HEK293 (cell line): Measurements from ENCODE around the gene MACO1.

Source experiments
- CTCF ChIA-PET: fragments of 350-600 bp; formaldehyde crosslinking; extraction: SDS; loops from one replicate; lab custom pipeline; 2021; ENCODE audit warnings: antibody characterized with exemption; lab: Yijun Ruan, JAX
- POLR2A ChIA-PET: fragments of 300-600 bp; formaldehyde crosslinking; extraction: SDS; loops from one replicate; lab custom pipeline; 2020; ENCODE audit warnings: antibody characterized with exemption, inconsistent platforms; lab: Yijun Ruan, JAX
- H3K27ac ChIP-seq: fragments of 200-500 bp; sonication (Bioruptor generic); 2 replicates; pipeline ENCODE4 v1.5.1; 2014; ENCODE audit warnings: low read depth, low read length, control low read depth, inconsistent platforms; ENCODE audit errors: extremely low read depth
- H3K36me3 ChIP-seq, 2 experiments: fragments of 200-500 bp in 1 of 2; sonication (Bioruptor generic) in 1 of 2; 1 replicate in 1 of 2; 2 replicates in 1 of 2; pipeline ENCODE4 v1.5.1; 2014 to 2017; ENCODE audit warnings: inconsistent platforms in 2 of 2, low read length in 2 of 2; ENCODE audit not compliant: control insufficient read depth in 2 of 2, insufficient read depth in 1 of 2
- H3K4me1 ChIP-seq: fragments of 200-500 bp; sonication (Bioruptor generic); 2 replicates; pipeline ENCODE4 v1.5.1; 2014; ENCODE audit warnings: mild to moderate bottlenecking, low read length, inconsistent platforms; ENCODE audit not compliant: control insufficient read depth, insufficient read depth
- H3K4me3 ChIP-seq: 2 replicates; pipeline ENCODE4 v1.5.1; 2011; ENCODE audit warnings: low read depth, mild to moderate bottlenecking, control low read depth, low read length, moderate library complexity
- H3K9me3 ChIP-seq: fragments of 200-500 bp; sonication (Bioruptor generic); 2 replicates; pipeline ENCODE4 v1.5.1; 2014; ENCODE audit warnings: low read depth, low read length, inconsistent platforms; ENCODE audit not compliant: control insufficient read depth, insufficient read depth
- BCL11B ChIP-seq: fragments of 450-650 bp; formaldehyde crosslinking; IDR thresholded peaks from 2 replicates; pipeline ENCODE4 v1.5.1; 2016; ENCODE audit warnings: low read depth, missing biosample characterization, missing genetic modification characterization
- GFI1B ChIP-seq: fragments of 450-650 bp; formaldehyde crosslinking; IDR thresholded peaks from 2 replicates; pipeline ENCODE4 v1.5.1; 2016; ENCODE audit warnings: missing biosample characterization, missing genetic modification characterization
- HOXD13 ChIP-seq: sonication (generic); formaldehyde crosslinking; IDR thresholded peaks from 2 replicates; pipeline ENCODE4 v1.8.0; 2022; ENCODE audit warnings: missing genetic modification reagents, borderline replicate concordance
- KLF16 ChIP-seq: fragments of 450-650 bp; formaldehyde crosslinking; IDR thresholded peaks from 2 replicates; pipeline ENCODE4 v1.5.1; 2017; ENCODE audit warnings: missing biosample characterization, missing genetic modification characterization
- SALL2 ChIP-seq: fragments of 450-650 bp; formaldehyde crosslinking; IDR thresholded peaks from 2 replicates; pipeline ENCODE4 v1.5.0; 2017; ENCODE audit warnings: missing biosample characterization, mild to moderate bottlenecking, missing genetic modification characterization, borderline replicate concordance
- SCRT2 ChIP-seq: fragments of 450-650 bp; formaldehyde crosslinking; IDR thresholded peaks from 2 replicates; pipeline ENCODE4 v1.5.1; 2016; ENCODE audit warnings: missing biosample characterization, missing genetic modification characterization
- SP7 ChIP-seq: fragments of 450-650 bp; formaldehyde crosslinking; IDR thresholded peaks from 2 replicates; pipeline ENCODE4 v1.5.1; 2016; ENCODE audit warnings: missing biosample characterization, missing genetic modification characterization
- ZBTB21 ChIP-seq: fragments of 450-650 bp; formaldehyde crosslinking; IDR thresholded peaks from 2 replicates; pipeline ENCODE4 v1.5.1; 2017; ENCODE audit warnings: missing biosample characterization, missing genetic modification characterization
- ZNF138 ChIP-seq: fragments of 450-650 bp; formaldehyde crosslinking; IDR thresholded peaks from 2 replicates; pipeline ENCODE4 v1.5.1; 2016; ENCODE audit warnings: missing biosample characterization, missing genetic modification characterization, borderline replicate concordance
- ZNF146 ChIP-seq: fragments of 450-650 bp; formaldehyde crosslinking; IDR thresholded peaks from 2 replicates; pipeline ENCODE4 v1.5.1; 2016; ENCODE audit warnings: missing biosample characterization, missing genetic modification characterization
- ZNF174 ChIP-seq: fragments of 450-650 bp; formaldehyde crosslinking; IDR thresholded peaks from 2 replicates; pipeline ENCODE4 v1.5.0; 2017; ENCODE audit warnings: missing biosample characterization, mild to moderate bottlenecking, missing genetic modification characterization
- ZNF184 ChIP-seq: fragments of 450-650 bp; IDR thresholded peaks from 2 replicates; pipeline ENCODE4 v1.5.1; 2018; ENCODE audit warnings: missing biosample characterization, mild to moderate bottlenecking, missing genetic modification characterization
- ZNF223 ChIP-seq: fragments of 450-650 bp; formaldehyde crosslinking; IDR thresholded peaks from 2 replicates; pipeline ENCODE4 v1.5.1; 2016; ENCODE audit warnings: missing biosample characterization, missing genetic modification characterization
- ZNF23 ChIP-seq: fragments of 450-650 bp; formaldehyde crosslinking; IDR thresholded peaks from 2 replicates; pipeline ENCODE4 v1.5.1; 2016; ENCODE audit warnings: missing biosample characterization, missing genetic modification characterization, borderline replicate concordance
- ZNF354C ChIP-seq: fragments of 450-650 bp; formaldehyde crosslinking; IDR thresholded peaks from 2 replicates; pipeline ENCODE4 v1.5.1; 2016; ENCODE audit warnings: missing biosample characterization, missing genetic modification characterization, low read depth, borderline replicate concordance
- ZNF423 ChIP-seq: fragments of 450-650 bp; formaldehyde crosslinking; IDR thresholded peaks from 2 replicates; pipeline ENCODE4 v1.5.1; 2016; ENCODE audit warnings: missing biosample characterization, missing genetic modification characterization
- ZNF473 ChIP-seq: fragments of 450-650 bp; formaldehyde crosslinking; IDR thresholded peaks from 2 replicates; pipeline ENCODE4 v1.5.1; 2017; ENCODE audit warnings: missing biosample characterization, missing genetic modification characterization
- ZNF513 ChIP-seq: fragments of 450-650 bp; IDR thresholded peaks from 2 replicates; pipeline ENCODE4 v1.5.1; 2018; ENCODE audit warnings: missing biosample characterization, missing genetic modification characterization
- ZNF571 ChIP-seq: fragments of 450-650 bp; formaldehyde crosslinking; IDR thresholded peaks from 2 replicates; pipeline ENCODE4 v1.5.0; 2017; ENCODE audit warnings: missing biosample characterization, missing genetic modification characterization
- ZNF580 ChIP-seq: fragments of 450-650 bp; formaldehyde crosslinking; IDR thresholded peaks from 2 replicates; pipeline ENCODE4 v1.5.1; 2016; ENCODE audit warnings: missing biosample characterization, missing genetic modification characterization
- ZNF585B ChIP-seq: fragments of 450-650 bp; formaldehyde crosslinking; IDR thresholded peaks from 2 replicates; pipeline ENCODE4 v1.5.1; 2016; ENCODE audit warnings: missing biosample characterization, missing genetic modification characterization
- ZNF600 ChIP-seq: fragments of 450-650 bp; formaldehyde crosslinking; IDR thresholded peaks from 2 replicates; pipeline ENCODE4 v1.5.1; 2016; ENCODE audit warnings: missing biosample characterization, missing genetic modification characterization
- ZNF660 ChIP-seq: fragments of 450-650 bp; IDR thresholded peaks from 2 replicates; pipeline ENCODE4 v1.5.1; 2018; ENCODE audit warnings: missing biosample characterization, mild to moderate bottlenecking, missing genetic modification characterization
- ZNF76 ChIP-seq: fragments of 450-650 bp; formaldehyde crosslinking; IDR thresholded peaks from 2 replicates; pipeline ENCODE4; 2016; ENCODE audit warnings: low read depth, missing biosample characterization, missing genetic modification characterization, borderline replicate concordance
- ZNF768 ChIP-seq: fragments of 450-650 bp; formaldehyde crosslinking; IDR thresholded peaks from 2 replicates; pipeline ENCODE4 v1.5.1; 2018; ENCODE audit warnings: missing biosample characterization, mild to moderate bottlenecking, missing genetic modification characterization
- ZXDB ChIP-seq: fragments of 450-650 bp; formaldehyde crosslinking; IDR thresholded peaks from 2 replicates; pipeline ENCODE4 v1.5.1; 2016; ENCODE audit warnings: missing biosample characterization, missing genetic modification characterization
- TF ChIP-seq, protein P1 (sequence below): fragments of 450-650 bp; formaldehyde crosslinking; IDR thresholded peaks from 2 replicates; pipeline ENCODE4 v1.5.1; 2016; ENCODE audit warnings: missing biosample characterization, missing genetic modification characterization
- TF ChIP-seq, protein P2 (sequence below): fragments of 450-650 bp; formaldehyde crosslinking; IDR thresholded peaks from 2 replicates; pipeline ENCODE4 v1.5.1; 2016; ENCODE audit warnings: missing biosample characterization, missing genetic modification characterization
- TF ChIP-seq, protein P3 (sequence below): fragments of 450-650 bp; formaldehyde crosslinking; IDR thresholded peaks from 2 replicates; pipeline ENCODE4 v1.5.1; 2016; ENCODE audit warnings: missing biosample characterization, missing genetic modification characterization

The MACO1 gene, protein sequence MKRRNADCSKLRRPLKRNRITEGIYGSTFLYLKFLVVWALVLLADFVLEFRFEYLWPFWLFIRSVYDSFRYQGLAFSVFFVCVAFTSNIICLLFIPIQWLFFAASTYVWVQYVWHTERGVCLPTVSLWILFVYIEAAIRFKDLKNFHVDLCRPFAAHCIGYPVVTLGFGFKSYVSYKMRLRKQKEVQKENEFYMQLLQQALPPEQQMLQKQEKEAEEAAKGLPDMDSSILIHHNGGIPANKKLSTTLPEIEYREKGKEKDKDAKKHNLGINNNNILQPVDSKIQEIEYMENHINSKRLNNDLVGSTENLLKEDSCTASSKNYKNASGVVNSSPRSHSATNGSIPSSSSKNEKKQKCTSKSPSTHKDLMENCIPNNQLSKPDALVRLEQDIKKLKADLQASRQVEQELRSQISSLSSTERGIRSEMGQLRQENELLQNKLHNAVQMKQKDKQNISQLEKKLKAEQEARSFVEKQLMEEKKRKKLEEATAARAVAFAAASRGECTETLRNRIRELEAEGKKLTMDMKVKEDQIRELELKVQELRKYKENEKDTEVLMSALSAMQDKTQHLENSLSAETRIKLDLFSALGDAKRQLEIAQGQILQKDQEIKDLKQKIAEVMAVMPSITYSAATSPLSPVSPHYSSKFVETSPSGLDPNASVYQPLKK

DNA sequence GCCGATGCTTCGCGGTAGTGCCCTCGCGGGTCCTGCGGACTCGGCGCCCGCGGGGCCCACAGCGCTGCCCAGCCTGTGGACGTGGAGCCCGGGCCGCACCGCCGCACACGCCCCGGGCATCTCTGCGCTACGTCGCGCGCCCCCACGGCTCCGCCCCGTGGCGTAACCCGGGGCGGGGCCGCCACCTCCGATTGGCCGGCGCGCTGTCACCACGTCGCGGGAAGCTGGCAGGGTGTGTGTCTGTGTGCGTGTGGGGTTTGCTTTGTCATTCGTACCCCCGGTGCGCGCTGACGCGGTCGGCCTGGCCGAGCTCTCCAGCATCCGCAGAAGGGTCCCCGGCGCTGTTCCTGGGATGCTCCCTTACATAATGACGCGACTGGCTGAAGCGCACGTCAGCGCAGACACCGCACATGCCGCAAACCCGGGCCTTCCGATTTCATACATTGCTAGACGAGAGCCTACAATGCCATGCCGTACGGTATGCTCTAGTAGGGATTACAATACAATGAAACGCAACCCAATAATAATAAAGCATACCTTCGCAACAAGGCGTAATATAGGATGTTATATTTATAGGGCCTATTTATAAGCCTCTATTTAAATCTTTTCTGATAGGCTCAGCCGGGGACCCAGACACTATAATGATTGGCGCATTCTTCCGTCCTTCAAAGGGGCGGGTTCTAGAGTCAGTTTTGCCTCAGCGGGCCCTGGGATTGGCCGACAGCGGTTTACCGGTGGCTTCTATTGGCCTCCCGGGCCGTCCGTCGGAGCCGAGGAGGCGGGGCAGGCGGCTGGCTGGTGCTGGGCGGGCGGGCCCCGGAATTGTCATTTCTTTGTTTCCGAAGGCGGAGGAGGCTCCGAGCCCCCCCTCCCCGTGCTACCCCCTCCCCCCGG is at the start of gene MACO1:
Gene MACO1, plus strand, starts transcription at position 825 of the 894 bp plus-strand sequence. CDS start 202 bp downstream, outside the sequence.
- H3K27ac ChIP-seq = peak within 1 kb of the TSS; percentile 76; the same call in 1 of the 2 replicates
- TF ChIP-seq ZBTB21 (tag by site-specific recombination) = peak; percentile 63; the same call in 1 of the 2 replicates
- no peak for TF ChIP-seq ZNF184 (tag by site-specific recombination)
- TF ChIP-seq ZNF354C (tag by site-specific recombination) = no peak
- no peak for TF ChIP-seq ZNF580
- TF ChIP-seq SP7 (tag by site-specific recombination) = peak; percentile 43; the same call in 1 of the 2 replicates
- peak; percentile 68 for TF ChIP-seq ZNF660 (tag by site-specific recombination)
- TF ChIP-seq ZNF146 (tag by site-specific recombination) = no peak
- no peak for TF ChIP-seq SALL2 (tag by site-specific recombination)
- no peak for TF ChIP-seq ZNF571 (tag by site-specific recombination)
- no peak for TF ChIP-seq ZNF768
- TF ChIP-seq ZXDB (tag by site-specific recombination) = peak; percentile 58; the same call in 1 of the 2 replicates
- no peak for TF ChIP-seq HOXD13 (CRISPR knock-in tag)
- no peak for TF ChIP-seq ZNF585B
- no peak for TF ChIP-seq ZNF223 (tag by site-specific recombination)
- TF ChIP-seq BCL11B (tag by site-specific recombination) = no peak
- no peak for TF ChIP-seq ZNF473
- no peak for TF ChIP-seq ZNF174 (tag by site-specific recombination)
- TF ChIP-seq ZNF600 = 0 out of 2 replicates have a peak, but pooled peaks have one; percentile 22
- TF ChIP-seq ZNF23 (tag by site-specific recombination) = no peak
- TF ChIP-seq, protein P1, sequence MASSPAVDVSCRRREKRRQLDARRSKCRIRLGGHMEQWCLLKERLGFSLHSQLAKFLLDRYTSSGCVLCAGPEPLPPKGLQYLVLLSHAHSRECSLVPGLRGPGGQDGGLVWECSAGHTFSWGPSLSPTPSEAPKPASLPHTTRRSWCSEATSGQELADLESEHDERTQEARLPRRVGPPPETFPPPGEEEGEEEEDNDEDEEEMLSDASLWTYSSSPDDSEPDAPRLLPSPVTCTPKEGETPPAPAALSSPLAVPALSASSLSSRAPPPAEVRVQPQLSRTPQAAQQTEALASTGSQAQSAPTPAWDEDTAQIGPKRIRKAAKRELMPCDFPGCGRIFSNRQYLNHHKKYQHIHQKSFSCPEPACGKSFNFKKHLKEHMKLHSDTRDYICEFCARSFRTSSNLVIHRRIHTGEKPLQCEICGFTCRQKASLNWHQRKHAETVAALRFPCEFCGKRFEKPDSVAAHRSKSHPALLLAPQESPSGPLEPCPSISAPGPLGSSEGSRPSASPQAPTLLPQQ (tag by site-specific recombination) = peak; percentile 75; the same call in 1 of the 2 replicates
- TF ChIP-seq ZNF138 (tag by site-specific recombination) = no peak
- TF ChIP-seq ZNF423 (tag by site-specific recombination) = 0 out of 2 replicates have a peak, but pooled peaks have one; percentile 14
- TF ChIP-seq, protein P2, sequence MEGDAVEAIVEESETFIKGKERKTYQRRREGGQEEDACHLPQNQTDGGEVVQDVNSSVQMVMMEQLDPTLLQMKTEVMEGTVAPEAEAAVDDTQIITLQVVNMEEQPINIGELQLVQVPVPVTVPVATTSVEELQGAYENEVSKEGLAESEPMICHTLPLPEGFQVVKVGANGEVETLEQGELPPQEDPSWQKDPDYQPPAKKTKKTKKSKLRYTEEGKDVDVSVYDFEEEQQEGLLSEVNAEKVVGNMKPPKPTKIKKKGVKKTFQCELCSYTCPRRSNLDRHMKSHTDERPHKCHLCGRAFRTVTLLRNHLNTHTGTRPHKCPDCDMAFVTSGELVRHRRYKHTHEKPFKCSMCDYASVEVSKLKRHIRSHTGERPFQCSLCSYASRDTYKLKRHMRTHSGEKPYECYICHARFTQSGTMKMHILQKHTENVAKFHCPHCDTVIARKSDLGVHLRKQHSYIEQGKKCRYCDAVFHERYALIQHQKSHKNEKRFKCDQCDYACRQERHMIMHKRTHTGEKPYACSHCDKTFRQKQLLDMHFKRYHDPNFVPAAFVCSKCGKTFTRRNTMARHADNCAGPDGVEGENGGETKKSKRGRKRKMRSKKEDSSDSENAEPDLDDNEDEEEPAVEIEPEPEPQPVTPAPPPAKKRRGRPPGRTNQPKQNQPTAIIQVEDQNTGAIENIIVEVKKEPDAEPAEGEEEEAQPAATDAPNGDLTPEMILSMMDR (tag by site-specific recombination) = no peak
- TF ChIP-seq ZNF76 = no peak
- no peak for TF ChIP-seq ZNF513 (tag by site-specific recombination)
- no peak for TF ChIP-seq KLF16 (tag by site-specific recombination)
- TF ChIP-seq SCRT2 (tag by site-specific recombination) = no peak
- no peak for TF ChIP-seq GFI1B (tag by site-specific recombination)
- TF ChIP-seq, protein P3, sequence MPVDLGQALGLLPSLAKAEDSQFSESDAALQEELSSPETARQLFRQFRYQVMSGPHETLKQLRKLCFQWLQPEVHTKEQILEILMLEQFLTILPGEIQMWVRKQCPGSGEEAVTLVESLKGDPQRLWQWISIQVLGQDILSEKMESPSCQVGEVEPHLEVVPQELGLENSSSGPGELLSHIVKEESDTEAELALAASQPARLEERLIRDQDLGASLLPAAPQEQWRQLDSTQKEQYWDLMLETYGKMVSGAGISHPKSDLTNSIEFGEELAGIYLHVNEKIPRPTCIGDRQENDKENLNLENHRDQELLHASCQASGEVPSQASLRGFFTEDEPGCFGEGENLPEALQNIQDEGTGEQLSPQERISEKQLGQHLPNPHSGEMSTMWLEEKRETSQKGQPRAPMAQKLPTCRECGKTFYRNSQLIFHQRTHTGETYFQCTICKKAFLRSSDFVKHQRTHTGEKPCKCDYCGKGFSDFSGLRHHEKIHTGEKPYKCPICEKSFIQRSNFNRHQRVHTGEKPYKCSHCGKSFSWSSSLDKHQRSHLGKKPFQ (tag by site-specific recombination) = peak; percentile 16; the same call in 1 of the 2 replicates

More for the DNA sequence above, at the start of gene MACO1:
- H3K36me3 ChIP-seq = no peaks in the 10 kb centered on the region
- H3K4me1 ChIP-seq = peaks cover 21% of the 10 kb centered on the region
- H3K9me3 ChIP-seq = no peaks in the 10 kb centered on the region
- ChIA-PET CTCF (interaction anchor here (0.7 kb wide), 1 partner anchor 35 kb away, joined by 3 read pairs; no protein-coding TSS in a partner anchor), POLR2A (interaction anchor here (0.6 to 1.5 kb wide), 6 partner anchors 56 to 388 kb away, joined by 3 to 9 read pairs (median 4); partner anchors contain the start of genes RSRP1 and SYF2)
- H3K4me3 ChIP-seq = peak within 1 kb of the TSS; percentile 84
